Omental fat pad (tissue), 4 donors: ENCODE measurements around the gene EEPD1. TPM values are rescaled to one million over a fixed set of nuclear protein-coding genes. Genes with fewer than 3 reads are reported as not detected.

Experiments used
- ATAC-seq: fragments of 150-250 bp; one replicate; pipeline ENCODE4 v1.9.1; 2016; ENCODE audit warnings: mild to moderate bottlenecking, moderate library complexity; ENCODE audit not compliant: low FRiP score
- DNase-seq: peaks from one replicate; pipeline ENCODE4 v3.0.0-alpha.2; 2019; ENCODE audit warnings: low spot score
- total RNA-seq, 4 donors: library from RNA; depleted of rRNA; stranded (reverse); fragments of >200 nt; gene quantifications; one replicate each; pipeline ENCODE4 v1.1.0, GENCODE V29; 2016
- TF ChIP-seq, protein P1 (sequence below), 3 donors: fragments of 450-650 bp; IDR thresholded peaks; one replicate each; pipeline ENCODE4 v1.5.1; 2016 to 2017; ENCODE audit warnings: antibody characterized with exemption in 3 of 3, mild to moderate bottlenecking in 3 of 3, moderate library complexity in 2 of 3

The EEPD1 gene
- total RNA-seq, 4 donors from 2014 or later, result 6.5 to 23.0 (median 20.1) TPM

DNA sequence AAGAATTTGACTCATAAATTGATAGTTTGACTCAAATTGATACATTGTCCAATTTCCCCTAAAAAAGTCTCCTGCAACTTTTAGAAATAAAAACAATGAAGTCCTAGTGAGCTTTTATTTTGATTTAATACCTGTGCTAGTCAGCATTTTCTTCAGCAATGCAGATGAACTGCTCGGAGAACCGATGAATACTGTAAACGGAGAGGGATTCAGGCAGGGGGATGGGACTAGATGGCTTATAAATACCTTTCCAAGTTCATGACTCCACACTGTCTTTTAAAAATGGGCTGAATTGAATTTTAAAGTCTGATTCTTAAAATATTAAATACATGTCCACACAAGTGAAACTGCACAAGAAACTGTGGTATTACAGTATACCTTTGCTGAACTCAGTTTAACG is 12.7 kb downstream of the EEPD1 start:
- DNase-seq (no peak), ATAC-seq (no peak)
- TF ChIP-seq, protein P1, sequence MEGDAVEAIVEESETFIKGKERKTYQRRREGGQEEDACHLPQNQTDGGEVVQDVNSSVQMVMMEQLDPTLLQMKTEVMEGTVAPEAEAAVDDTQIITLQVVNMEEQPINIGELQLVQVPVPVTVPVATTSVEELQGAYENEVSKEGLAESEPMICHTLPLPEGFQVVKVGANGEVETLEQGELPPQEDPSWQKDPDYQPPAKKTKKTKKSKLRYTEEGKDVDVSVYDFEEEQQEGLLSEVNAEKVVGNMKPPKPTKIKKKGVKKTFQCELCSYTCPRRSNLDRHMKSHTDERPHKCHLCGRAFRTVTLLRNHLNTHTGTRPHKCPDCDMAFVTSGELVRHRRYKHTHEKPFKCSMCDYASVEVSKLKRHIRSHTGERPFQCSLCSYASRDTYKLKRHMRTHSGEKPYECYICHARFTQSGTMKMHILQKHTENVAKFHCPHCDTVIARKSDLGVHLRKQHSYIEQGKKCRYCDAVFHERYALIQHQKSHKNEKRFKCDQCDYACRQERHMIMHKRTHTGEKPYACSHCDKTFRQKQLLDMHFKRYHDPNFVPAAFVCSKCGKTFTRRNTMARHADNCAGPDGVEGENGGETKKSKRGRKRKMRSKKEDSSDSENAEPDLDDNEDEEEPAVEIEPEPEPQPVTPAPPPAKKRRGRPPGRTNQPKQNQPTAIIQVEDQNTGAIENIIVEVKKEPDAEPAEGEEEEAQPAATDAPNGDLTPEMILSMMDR (IDR thresholded peaks at IDR 0.05), result no peak

DNA sequence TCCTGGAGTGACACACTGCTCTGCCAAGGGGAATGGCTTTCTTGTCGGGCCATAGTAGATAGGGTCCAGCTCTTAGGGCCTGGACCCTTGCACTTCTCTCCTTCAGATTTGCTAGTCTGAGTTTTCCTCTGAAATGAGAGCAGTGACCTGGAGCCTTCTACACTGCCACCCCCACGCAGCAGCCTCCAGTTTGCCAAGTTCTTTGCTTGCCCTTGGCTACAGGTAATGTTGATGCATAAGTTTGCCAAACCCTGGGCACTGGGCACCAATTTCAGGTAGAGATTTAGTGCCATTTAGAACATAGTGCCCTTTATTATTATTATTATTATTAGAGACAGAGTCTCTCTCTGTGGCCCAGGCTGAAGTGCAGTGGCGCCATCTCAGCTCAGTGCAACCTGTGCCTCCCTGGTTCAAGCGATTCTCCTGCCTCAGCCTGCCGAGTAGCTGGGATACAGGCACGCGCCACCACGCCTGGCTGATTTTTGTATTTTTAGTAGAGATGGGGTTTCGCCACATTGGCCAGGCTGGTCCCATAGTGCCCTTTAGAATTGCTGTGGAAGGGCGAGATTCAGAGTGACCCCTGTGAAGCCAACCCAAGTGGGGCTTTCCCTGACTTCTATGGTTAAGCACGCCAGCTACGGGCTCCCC is 14.5 kb downstream of the EEPD1 start:
- ATAC-seq (no peak), DNase-seq (no peak)
- TF ChIP-seq, protein P1 (IDR thresholded peaks at IDR 0.05), result no peak

DNA sequence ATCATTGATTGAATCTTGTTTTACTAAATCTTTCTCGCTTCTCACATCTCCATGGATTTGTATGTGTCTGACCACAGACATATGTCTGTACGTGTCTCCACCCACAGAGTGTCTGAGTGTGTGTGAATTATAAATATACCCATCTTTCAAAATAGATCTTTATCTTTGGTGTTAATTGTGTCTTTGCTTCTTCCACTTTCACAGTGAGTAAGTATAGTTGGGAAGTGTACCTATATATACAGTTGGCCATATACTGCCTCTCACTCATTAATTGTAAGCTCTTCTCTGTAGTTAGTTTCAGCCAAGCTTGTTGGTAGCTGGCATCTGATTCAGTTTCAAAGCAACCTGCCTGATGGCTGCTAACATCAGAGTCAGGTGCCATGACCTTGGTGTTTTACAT is 18.4 kb downstream of the EEPD1 start:
- TF ChIP-seq, protein P1 (IDR thresholded peaks at IDR 0.05), result no peak
- DNase-seq, result no peak
- no peak for ATAC-seq

GRCh38 chr7:36175886-36176285 is 22.8 kb downstream of the EEPD1 start:
- TF ChIP-seq, protein P1 (IDR thresholded peaks at IDR 0.05), result no peak
- ATAC-seq, result no peak
- no peak for DNase-seq

- no peak for DNase-seq
- TF ChIP-seq, protein P1 (IDR thresholded peaks at IDR 0.05), result no peak
- no peak for ATAC-seq
Observed at GRCh38 chr7:36176697-36177096, 23.6 kb downstream of the EEPD1 start.

DNA sequence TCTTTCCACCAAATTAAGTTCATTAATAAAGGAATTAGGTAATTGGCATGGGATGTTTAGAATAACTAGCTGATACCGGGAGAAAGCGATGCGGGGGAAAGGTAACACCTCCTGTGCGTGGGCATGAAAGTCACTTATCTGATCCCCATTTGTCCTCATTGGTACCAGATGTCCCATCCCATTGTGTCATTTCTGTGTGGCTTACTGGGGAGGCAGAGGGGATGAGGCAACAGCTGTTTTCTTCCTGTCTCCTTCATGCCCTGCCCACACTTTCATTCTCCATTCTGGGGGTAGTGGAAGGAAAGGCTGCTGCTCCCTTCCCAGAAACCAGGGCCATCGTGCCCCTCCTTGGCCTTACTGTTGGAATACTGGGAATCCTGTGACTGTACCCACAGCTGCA is 27.1 kb downstream of the EEPD1 start:
- TF ChIP-seq, protein P1 (IDR thresholded peaks at IDR 0.05), result no peak
- no peak for DNase-seq
- no peak for ATAC-seq

DNA sequence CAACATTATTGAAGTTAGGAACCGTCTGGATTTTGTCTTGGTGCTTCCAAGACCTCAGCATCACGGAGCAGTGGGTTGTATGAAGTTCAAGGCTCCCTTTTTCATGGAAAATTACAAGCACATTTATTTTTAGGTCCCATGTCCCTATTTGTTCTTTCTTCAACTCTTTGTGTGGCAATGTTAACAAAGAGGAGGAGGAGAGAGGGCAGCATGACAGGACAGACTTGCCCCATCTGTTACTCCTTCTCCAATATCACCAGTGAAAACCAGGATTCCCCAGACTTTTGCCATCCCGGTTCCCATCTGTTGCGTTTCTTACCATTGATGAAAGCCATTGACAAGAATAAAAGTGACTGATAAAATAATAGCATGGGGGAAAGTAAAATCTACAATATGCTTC is 28.6 kb downstream of the EEPD1 start:
- TF ChIP-seq, protein P1 (IDR thresholded peaks at IDR 0.05), result no peak
- ATAC-seq, result no peak
- no peak for DNase-seq
